PC-9 (cell line): ENCODE measurements around the gene STK16. TPM values are rescaled to one million over a fixed set of nuclear protein-coding genes. Genes with fewer than 3 reads are reported as not detected.

Experiments used
- BruUV-seq: library from RNA; stranded (reverse); fragments of 400-500 nt; replicated peaks from 2 replicates; lab custom pipeline; 2021; lab: Mats Ljungman, UMichigan
- CTCF ChIA-PET: fragments of 300-600 bp; sonication (Branson Sonifier 250); formaldehyde crosslinking; loops from one replicate; lab custom pipeline; 2022; ENCODE audit warnings: antibody characterized with exemption; lab: Charles Lee
- POLR2A ChIA-PET: fragments of 300-600 bp; sonication (Branson Sonifier 250); formaldehyde crosslinking; loops from one replicate; lab custom pipeline; 2022; ENCODE audit warnings: antibody characterized with exemption; ENCODE audit not compliant: unreplicated experiment; lab: Charles Lee
- DNase-seq, 2 experiments: peaks; one replicate each; pipeline versions ENCODE4 v3.0.0 to v3.0.0-alpha.2; 2015 to 2022; ENCODE audit warnings: mixed read lengths in 1 of 2
- H2AFZ ChIP-seq: fragments of 200-600 bp; sonication (generic); 2 replicates; pipeline ENCODE4 v1.8.1; 2017; ENCODE audit warnings: antibody characterized with exemption
- H3F3A ChIP-seq: fragments of 200-600 bp; sonication (generic); 2 replicates; pipeline ENCODE4 v1.8.1; 2017; ENCODE audit warnings: antibody characterized with exemption, mild to moderate bottlenecking, low read depth; ENCODE audit not compliant: insufficient read depth
- H3K27ac ChIP-seq: fragments of 200-600 bp; sonication (generic); 2 replicates; pipeline ENCODE4 v1.6.1; 2016; ENCODE audit warnings: mixed run types
- H3K27me3 ChIP-seq: fragments of 200-600 bp; sonication (generic); 2 replicates; pipeline ENCODE4 v1.6.1; 2016; ENCODE audit warnings: low read depth, mixed run types; ENCODE audit not compliant: insufficient read depth
- H3K36me3 ChIP-seq: fragments of 200-600 bp; sonication (generic); 2 replicates; pipeline ENCODE4 v1.6.1; 2016; ENCODE audit warnings: low read depth, mixed run types
- H3K4me1 ChIP-seq: fragments of 200-600 bp; sonication (generic); replicated peaks from 2 replicates; pipeline ENCODE4 v1.6.1; 2016; ENCODE audit warnings: mixed run types; ENCODE audit not compliant: insufficient read depth
- H3K4me2 ChIP-seq: fragments of 200-600 bp; sonication (generic); 2 replicates; pipeline ENCODE4 v1.6.1; 2017; ENCODE audit warnings: mixed run types
- H3K4me3 ChIP-seq: fragments of 200-600 bp; sonication (generic); 2 replicates; pipeline ENCODE4 v1.6.1; 2016; ENCODE audit warnings: mixed run types
- H3K79me2 ChIP-seq: fragments of 200-600 bp; sonication (generic); 2 replicates; pipeline ENCODE4 v1.6.1; 2017; ENCODE audit warnings: low read depth, mixed run types
- H3K9me2 ChIP-seq: fragments of 200-600 bp; sonication (generic); 2 replicates; pipeline ENCODE4 v1.8.1; 2017; ENCODE audit warnings: mild to moderate bottlenecking; ENCODE audit not compliant: insufficient read depth
- H3K9me3 ChIP-seq: fragments of 200-600 bp; sonication (generic); 2 replicates; pipeline ENCODE4 v1.8.1; 2016; ENCODE audit warnings: low read depth; ENCODE audit not compliant: insufficient read depth
- H4K20me1 ChIP-seq: fragments of 200-600 bp; sonication (generic); 2 replicates; pipeline ENCODE4 v1.8.1; 2017; ENCODE audit not compliant: insufficient read depth
- EZH2 ChIP-seq: fragments of 200-600 bp; sonication (generic); IDR thresholded peaks from 2 replicates; pipeline ENCODE4 v1.8.0; 2017; ENCODE audit warnings: antibody characterized with exemption, low read depth
- intact Hi-C: fragments of 100-400 bp; cut with micrococcal nuclease; formaldehyde crosslinking; loops from one replicate; pipeline ENCODE4 v1.10.0; 2022; ENCODE audit not compliant: unreplicated experiment
- total RNA-seq: library from RNA; stranded (reverse); gene quantifications from 2 replicates; pipeline ENCODE4 v1.2.3, GENCODE V29; 2021
- TF ChIP-seq, protein P1 (sequence below): fragments of 200-600 bp; sonication (generic); conservative IDR thresholded peaks from 2 replicates; pipeline ENCODE4 v1.6.1; 2017; ENCODE audit warnings: mixed run types, antibody characterized with exemption, mild to moderate bottlenecking, moderate library complexity

Gene STK16
- total RNA-seq, 1 experiment from 2014 or later: 39.6 TPM

DNA sequence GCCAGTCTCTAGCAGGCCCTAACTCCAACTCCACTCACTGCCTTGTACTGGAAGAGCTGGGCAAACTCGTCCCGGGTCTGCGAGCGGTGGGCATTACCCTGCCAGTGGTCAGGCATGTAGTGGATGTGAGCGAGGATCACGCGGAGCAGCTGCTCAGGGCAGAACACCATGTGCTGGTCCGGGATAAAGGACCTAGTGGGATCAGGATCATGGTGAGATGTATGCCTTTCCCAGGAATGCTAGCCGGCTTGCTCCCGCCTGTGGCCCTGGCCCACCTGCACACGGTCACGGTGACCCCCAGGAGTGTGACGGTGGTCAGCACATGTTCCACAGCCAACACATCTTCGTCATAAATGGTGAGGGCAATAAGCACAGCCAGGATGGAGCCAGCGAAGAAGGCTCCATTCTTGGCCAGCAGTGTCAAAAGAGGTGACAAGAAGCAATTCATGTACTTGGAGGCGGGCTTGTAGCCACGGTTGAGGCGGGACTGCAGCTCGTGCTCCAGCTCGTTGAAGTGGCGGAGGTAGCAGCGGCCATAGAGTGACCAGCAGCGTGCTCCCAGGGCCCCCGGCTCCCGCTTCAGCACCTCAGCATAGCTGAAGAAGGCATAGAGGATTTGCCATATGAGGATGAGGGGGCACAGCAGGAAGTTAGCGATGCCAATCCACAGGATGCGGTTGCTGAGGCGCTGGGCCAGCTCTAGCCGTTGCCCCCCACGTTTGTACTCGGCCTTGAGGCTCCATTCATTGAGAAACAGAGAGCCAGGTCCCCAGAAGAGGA lies 21.3 kb upstream of the STK16 start:
- Histone ChIP-seq H3K27me3 (no peaks in the 10 kb centered on the region), H3K4me2 (no peak overlapping the region), H3K36me3 (no peaks in the 10 kb centered on the region), H3F3A (peaks cover 8% of the 10 kb centered on the region; the same call in 1 of the 2 replicates), H3K4me1 (peaks cover 8% of the 10 kb centered on the region; the same call in 1 of the 2 replicates), H3K4me3 (no peak overlapping the region), H3K9me3 (no peaks in the 10 kb centered on the region), H3K9me2 (no peaks in the 10 kb centered on the region), H3K27ac (no peak overlapping the region), H2AFZ (no peak overlapping the region), H4K20me1 (no peaks in the 10 kb centered on the region), H3K79me2 (peaks cover 16% of the 10 kb centered on the region)
- intact Hi-C loops: no loop called here
- DNase-seq: no peak
- TF ChIP-seq EZH2: no peak
- TF ChIP-seq, protein P1, sequence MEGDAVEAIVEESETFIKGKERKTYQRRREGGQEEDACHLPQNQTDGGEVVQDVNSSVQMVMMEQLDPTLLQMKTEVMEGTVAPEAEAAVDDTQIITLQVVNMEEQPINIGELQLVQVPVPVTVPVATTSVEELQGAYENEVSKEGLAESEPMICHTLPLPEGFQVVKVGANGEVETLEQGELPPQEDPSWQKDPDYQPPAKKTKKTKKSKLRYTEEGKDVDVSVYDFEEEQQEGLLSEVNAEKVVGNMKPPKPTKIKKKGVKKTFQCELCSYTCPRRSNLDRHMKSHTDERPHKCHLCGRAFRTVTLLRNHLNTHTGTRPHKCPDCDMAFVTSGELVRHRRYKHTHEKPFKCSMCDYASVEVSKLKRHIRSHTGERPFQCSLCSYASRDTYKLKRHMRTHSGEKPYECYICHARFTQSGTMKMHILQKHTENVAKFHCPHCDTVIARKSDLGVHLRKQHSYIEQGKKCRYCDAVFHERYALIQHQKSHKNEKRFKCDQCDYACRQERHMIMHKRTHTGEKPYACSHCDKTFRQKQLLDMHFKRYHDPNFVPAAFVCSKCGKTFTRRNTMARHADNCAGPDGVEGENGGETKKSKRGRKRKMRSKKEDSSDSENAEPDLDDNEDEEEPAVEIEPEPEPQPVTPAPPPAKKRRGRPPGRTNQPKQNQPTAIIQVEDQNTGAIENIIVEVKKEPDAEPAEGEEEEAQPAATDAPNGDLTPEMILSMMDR: no peak
- CTCF ChIA-PET: no interaction called here
- POLR2A ChIA-PET: no interaction called here
- no TSS peak for BruUV-seq

DNA sequence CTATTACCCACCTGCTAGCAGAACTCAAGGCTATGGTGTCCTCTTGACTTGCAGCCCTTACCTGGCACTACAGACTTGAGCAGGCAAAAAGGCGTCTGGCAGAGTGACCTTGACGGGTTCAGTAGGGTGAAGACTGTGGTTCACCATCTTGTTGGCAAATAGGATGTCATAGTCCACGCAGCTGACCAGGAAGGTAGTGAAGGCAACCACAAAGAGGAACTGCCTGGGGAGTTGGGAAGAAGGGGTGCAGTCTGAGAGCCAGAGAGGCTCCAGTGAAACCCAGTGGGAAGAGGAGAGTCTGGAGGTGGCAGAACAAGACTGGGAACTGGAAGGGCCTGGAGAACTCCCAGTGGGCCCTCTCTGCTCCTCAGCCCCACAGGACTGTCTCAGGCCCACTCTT lies 19.9 kb upstream of the STK16 start:
- Histone ChIP-seq H3K79me2 (peaks cover 18% of the 10 kb centered on the region), H3K4me3 (no peak overlapping the region), H4K20me1 (no peaks in the 10 kb centered on the region), H3K4me2 (no peak overlapping the region), H3K4me1 (peaks cover 8% of the 10 kb centered on the region; the same call in 1 of the 2 replicates), H3K36me3 (no peaks in the 10 kb centered on the region), H3K9me3 (no peaks in the 10 kb centered on the region), H3F3A (peaks cover 2% of the 10 kb centered on the region), H3K27me3 (no peaks in the 10 kb centered on the region), H2AFZ (no peak overlapping the region), H3K9me2 (no peaks in the 10 kb centered on the region), H3K27ac (no peak overlapping the region)
- no TSS peak for BruUV-seq
- TF ChIP-seq, protein P1: no peak
- TF ChIP-seq EZH2: no peak
- ChIA-PET POLR2A (no interaction called here), CTCF (no interaction called here)
- DNase-seq: no peak
- intact Hi-C loops: no loop called here

DNA sequence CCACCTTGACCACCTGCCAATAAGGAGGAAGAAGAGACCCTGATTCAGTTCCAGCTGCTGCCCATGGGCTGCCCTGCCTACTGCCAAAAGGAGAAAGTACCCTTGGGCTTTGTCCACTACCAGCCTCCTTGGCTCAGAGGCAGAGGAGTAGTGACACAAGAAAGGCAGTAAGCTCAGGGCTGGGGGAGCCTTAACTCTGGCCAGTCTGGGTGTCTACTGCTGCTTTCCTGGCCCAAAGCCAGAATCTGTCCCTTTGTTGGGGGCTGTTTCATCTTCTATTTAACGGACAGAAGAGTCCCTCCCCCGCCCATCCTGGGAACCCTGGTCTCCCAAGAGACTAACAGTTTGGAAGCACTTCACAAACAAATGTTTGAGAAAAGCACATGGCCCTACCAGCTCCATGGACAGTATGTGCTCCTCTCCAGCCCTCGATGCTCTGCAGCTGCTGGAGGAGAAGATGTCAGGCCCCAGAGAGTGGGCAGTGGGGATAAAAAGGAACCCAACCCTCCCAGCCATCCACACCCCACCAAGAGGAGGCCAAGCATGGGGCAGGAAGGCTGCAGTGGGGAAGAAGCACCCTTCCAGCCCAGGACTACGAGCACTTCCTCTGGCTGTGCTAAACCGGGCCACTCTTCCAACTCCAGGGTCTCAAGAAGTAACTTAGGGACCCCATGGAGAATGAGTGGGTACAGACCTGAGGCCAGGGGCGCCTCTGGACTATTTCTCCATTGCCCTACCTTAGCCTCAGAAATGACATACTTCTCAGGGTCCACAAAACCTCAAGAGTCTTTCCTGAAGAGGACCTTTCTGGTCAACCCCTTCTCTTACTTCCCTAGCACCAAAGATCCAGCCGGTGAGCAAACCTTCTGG lies 17.0 kb upstream of the STK16 start:
- no peak for DNase-seq
- Histone ChIP-seq H3K36me3 (0 out of 2 replicates have a peak, but pooled peaks cover 11% of the 10 kb centered on the region), H3K9me3 (no peaks in the 10 kb centered on the region), H3K27ac (no peak overlapping the region), H2AFZ (peak overlapping the region; percentile 74), H3K27me3 (no peaks in the 10 kb centered on the region), H3K4me2 (peak overlapping the region; percentile 97), H3K4me1 (peaks cover 16% of the 10 kb centered on the region), H3K9me2 (no peaks in the 10 kb centered on the region), H3K79me2 (peaks cover 39% of the 10 kb centered on the region), H3K4me3 (peak overlapping the region; percentile 67), H4K20me1 (no peaks in the 10 kb centered on the region), H3F3A (peaks cover 8% of the 10 kb centered on the region)
- POLR2A ChIA-PET: interaction anchor here (1.2 kb wide), 1 partner anchor 46 kb away, joined by 19 read pairs; no protein-coding TSS in a partner anchor
- CTCF ChIA-PET: no interaction called here
- no peak for TF ChIP-seq EZH2
- TF ChIP-seq, protein P1: no peak
- intact Hi-C loops: loop anchor here (2.0 kb wide), 1 partner anchor 59 kb away; no protein-coding TSS in a partner anchor
- TSS peak; percentile 36 for BruUV-seq
